Adrenal gland (tissue), 12 donors: Measurements from ENCODE around the gene FGGY. TPM values are rescaled to one million over a fixed set of nuclear protein-coding genes. Genes with fewer than 3 reads are reported as not detected.
A peak's percentile ranks its signal among the peaks of the same experiment; 100 is the strongest.
"Not testable (repeated sequence)": the region's sequence is repeated elsewhere in the genome, so short reads cannot be mapped to it uniquely, and the experiment has no call there.

Experiments
- DNase-seq, 7 donors: peaks; one replicate each; pipeline ENCODE4 v3.0.0-alpha.2; 2019 to 2020
- H3K27ac ChIP-seq, 5 donors: fragments of 200-600 bp; sonication (generic) in 4 of 5; 1 replicate in 3 of 5; 2 replicates in 2 of 5; pipeline versions ENCODE4 v1.5.1 to v1.8.0; 2016 to 2020; ENCODE audit warnings: mild to moderate bottlenecking in 1 of 5
- H3K27me3 ChIP-seq: fragments of 200-600 bp; 2 replicates; pipeline ENCODE4 v1.8.0; 2021
- H3K36me3 ChIP-seq, 2 donors: fragments of 200-600 bp; replicated peaks in 1 of 2; 1 replicate in 1 of 2; 2 replicates in 1 of 2; pipeline versions ENCODE4 v1.5.1 to v1.8.0; 2018 to 2022
- H3K4me1 ChIP-seq, 2 donors: fragments of 200-600 bp; replicated peaks in 1 of 2; 1 replicate in 1 of 2; 2 replicates in 1 of 2; pipeline versions ENCODE4 v1.5.1 to v1.8.0; 2018 to 2021
- H3K4me3 ChIP-seq, 4 donors: fragments of 200-600 bp; sonication (generic) in 3 of 4; one replicate each; pipeline ENCODE4 v1.5.1; 2016 to 2018
- H3K9me3 ChIP-seq, 3 donors: fragments of 200-600 bp; sonication (generic) in 1 of 3; replicated peaks in 1 of 3; 1 replicate in 2 of 3; 2 replicates in 1 of 3; pipeline versions ENCODE4 v1.5.1 to v1.8.0; 2016 to 2021
- POLR2A ChIP-seq, 2 donors: fragments of 450-650 bp; IDR thresholded peaks; one replicate each; pipeline ENCODE4 v1.6.1; 2017; ENCODE audit warnings: antibody characterized with exemption in 2 of 2, mild to moderate bottlenecking in 2 of 2, moderate library complexity in 1 of 2
- WGBS, 4 donors: extraction: QIAGEN DNeasy Blood & Tissue Kit in 2 of 4; methylation state at CpG; one replicate each; pipeline versions ENCODE4 v1.1.5 to v1.1.7; 2013 to 2017; 5-methylcytosine and 5-hydroxymethylcytosine counted together
- intact Hi-C, 2 donors: fragments of 100-400 bp; cut with DNase I; formaldehyde crosslinking; loops; one replicate each; pipeline versions ENCODE4 v1.14.1 to v1.15.0; 2022 to 2023
- polyA plus RNA-seq, 3 donors: library from polyadenylated mRNA; stranded (reverse); fragments of 200-250 nt in 2 of 3; fragments of 350-450 nt in 1 of 3; fragmentation: Illumina TruSeq in 1 of 3; extraction: RNeasy Lipid Tissue Mini Kit (QIAGEN cat#74804) in 1 of 3; gene quantifications; one replicate each; pipeline ENCODE4 v1.2.3, GENCODE V29; 2013 to 2014
- total RNA-seq, 9 donors: library from RNA; depleted of rRNA in 4 of 9; stranded (reverse); fragments of >200 nt in 4 of 9; fragments of 120-200 nt in 1 of 9; fragmentation: NEBNext Ultra II Directional in 1 of 9; extraction: Animal tissue kit (Norgen Biotek cat#: 25700) in 1 of 9; gene quantifications; one replicate each; pipeline versions ENCODE4 v1.1.0 to v1.2.4, GENCODE V29; 2013 to 2023
- TF ChIP-seq, protein P1 (sequence below), 6 experiments: fragments of 450-650 bp in 4 of 6; fragments of 200-600 bp in 2 of 6; sonication (generic) in 1 of 6; IDR thresholded peaks; 1 replicate in 5 of 6; 2 replicates in 1 of 6; pipeline versions ENCODE4 v1.5.1 to v1.8.0; 2016 to 2021; ENCODE audit warnings: antibody characterized with exemption in 6 of 6, mild to moderate bottlenecking in 2 of 6, moderate library complexity in 1 of 6
- donor health status: healthy with polysubstance abuse.
- donor health status: Bipolar disorder and iron deficiency.
- donor health status: DM: yes; HTN: yes; CAD: no.
- donor health status: DM: no; HTN: no; CAD: no.
- donor health status: DM: no; HTN: no; CAD: no.
- donor health status: DM: yes; HTN: yes; CAD: no.

FGGY gene
- total and polyA plus RNA-seq, 12 donors, result 7.4 to 75.5 (median 35.0) TPM

DNA sequence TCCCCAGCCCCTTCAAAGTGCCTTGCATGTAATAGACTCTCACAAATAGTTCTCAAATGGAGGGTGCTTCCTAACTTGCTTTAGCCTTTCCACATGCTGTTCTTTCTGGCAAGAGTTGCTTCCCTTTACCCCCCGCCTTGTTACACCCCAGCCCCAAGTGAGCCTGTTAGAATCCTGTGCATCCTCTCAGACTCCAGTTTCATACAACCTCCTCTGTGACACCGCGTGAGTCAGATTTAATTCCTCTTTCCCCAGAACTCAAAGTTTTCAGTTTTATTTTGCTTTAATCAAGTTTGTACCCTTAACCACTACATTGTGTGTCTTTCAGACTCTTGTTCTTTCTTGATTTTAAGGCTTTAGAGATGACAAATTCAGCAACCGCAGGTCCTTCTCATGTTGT lies 283.4 kb downstream of the FGGY start:
- 72 to 92% (median 80%) methylated on average over 4 of the region's 4 CpGs for WGBS, 4 donors
- H3K27me3 ChIP-seq, result no peaks in the 10 kb centered on the region
- H3K4me1 ChIP-seq, result no peaks in the 10 kb centered on the region
- peak in 1 of 7 donors; percentile 4 for DNase-seq
- intact Hi-C loops, result no loop called here
- H3K9me3 ChIP-seq, result no peaks in the 10 kb centered on the region
- no peaks in the 10 kb centered on the region for H3K36me3 ChIP-seq
- no peak overlapping the region for H3K4me3 ChIP-seq
- H3K27ac ChIP-seq, result no peak overlapping the region
- TF ChIP-seq POLR2A (IDR thresholded peaks at IDR 0.05), result no peak
- TF ChIP-seq, protein P1, sequence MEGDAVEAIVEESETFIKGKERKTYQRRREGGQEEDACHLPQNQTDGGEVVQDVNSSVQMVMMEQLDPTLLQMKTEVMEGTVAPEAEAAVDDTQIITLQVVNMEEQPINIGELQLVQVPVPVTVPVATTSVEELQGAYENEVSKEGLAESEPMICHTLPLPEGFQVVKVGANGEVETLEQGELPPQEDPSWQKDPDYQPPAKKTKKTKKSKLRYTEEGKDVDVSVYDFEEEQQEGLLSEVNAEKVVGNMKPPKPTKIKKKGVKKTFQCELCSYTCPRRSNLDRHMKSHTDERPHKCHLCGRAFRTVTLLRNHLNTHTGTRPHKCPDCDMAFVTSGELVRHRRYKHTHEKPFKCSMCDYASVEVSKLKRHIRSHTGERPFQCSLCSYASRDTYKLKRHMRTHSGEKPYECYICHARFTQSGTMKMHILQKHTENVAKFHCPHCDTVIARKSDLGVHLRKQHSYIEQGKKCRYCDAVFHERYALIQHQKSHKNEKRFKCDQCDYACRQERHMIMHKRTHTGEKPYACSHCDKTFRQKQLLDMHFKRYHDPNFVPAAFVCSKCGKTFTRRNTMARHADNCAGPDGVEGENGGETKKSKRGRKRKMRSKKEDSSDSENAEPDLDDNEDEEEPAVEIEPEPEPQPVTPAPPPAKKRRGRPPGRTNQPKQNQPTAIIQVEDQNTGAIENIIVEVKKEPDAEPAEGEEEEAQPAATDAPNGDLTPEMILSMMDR (IDR thresholded peaks at IDR 0.05), result no peak

DNA sequence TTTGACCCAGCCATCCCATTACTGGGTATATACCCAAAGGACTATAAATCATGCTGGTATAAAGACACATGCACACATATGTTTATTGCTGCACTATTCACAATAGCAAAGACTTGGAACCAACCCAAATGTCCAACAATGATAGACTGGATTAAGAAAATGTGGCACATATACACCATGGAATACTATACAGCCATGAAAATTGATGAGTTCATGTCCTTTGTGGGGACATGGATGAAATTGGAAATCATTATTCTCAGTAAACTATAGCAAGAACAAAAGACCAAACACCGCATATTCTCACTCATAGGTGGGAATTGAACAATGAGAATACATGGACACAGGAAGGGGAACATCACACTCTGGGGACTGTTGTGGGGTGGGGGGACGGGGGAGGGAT lies 295.5 kb downstream of the FGGY start:
- H3K9me3 ChIP-seq, H3K4me3 ChIP-seq, H3K27ac ChIP-seq, H3K27me3 ChIP-seq, H3K4me1 ChIP-seq, DNase-seq, intact Hi-C loops, H3K36me3 ChIP-seq: not testable (repeated sequence)
- 77 to 97% (median 95%) methylated on average over 2 of the region's 2 CpGs for WGBS, 4 donors

DNA sequence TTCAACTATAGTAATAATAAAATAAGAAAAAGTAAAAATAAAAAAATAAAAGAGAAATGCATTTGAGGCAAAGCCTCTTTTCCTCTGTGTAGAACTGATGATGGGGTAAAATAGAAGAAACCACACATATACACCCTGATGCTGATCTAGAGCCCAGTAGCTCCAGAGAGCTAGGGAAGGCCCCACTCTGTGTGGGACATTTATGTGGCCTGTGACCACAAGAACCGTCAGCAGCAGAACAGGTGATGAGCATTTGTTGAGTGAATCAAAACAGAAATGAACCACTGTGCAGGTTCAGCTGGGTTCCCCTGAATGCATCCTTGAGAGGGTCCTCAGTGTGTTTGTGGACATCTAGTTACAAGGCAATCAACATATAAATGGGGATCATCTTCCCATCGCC lies 296.0 kb downstream of the FGGY start:
- no peak overlapping the region for H3K4me3 ChIP-seq
- DNase-seq, result no peak
- H3K4me1 ChIP-seq, result peaks cover 0 to 9% of the 10 kb centered on the region in 2 donors
- no peak overlapping the region for H3K27ac ChIP-seq
- TF ChIP-seq, protein P1 (IDR thresholded peaks at IDR 0.05), result no peak
- no peak for TF ChIP-seq POLR2A (IDR thresholded peaks at IDR 0.05)
- intact Hi-C loops, result no loop called here
- no peaks in the 10 kb centered on the region for H3K36me3 ChIP-seq
- WGBS, 4 donors, result 86 to 97% (median 96%) methylated on average over 2 of the region's 2 CpGs
- H3K27me3 ChIP-seq, result no peaks in the 10 kb centered on the region
- H3K9me3 ChIP-seq, result no peaks in the 10 kb centered on the region

DNA sequence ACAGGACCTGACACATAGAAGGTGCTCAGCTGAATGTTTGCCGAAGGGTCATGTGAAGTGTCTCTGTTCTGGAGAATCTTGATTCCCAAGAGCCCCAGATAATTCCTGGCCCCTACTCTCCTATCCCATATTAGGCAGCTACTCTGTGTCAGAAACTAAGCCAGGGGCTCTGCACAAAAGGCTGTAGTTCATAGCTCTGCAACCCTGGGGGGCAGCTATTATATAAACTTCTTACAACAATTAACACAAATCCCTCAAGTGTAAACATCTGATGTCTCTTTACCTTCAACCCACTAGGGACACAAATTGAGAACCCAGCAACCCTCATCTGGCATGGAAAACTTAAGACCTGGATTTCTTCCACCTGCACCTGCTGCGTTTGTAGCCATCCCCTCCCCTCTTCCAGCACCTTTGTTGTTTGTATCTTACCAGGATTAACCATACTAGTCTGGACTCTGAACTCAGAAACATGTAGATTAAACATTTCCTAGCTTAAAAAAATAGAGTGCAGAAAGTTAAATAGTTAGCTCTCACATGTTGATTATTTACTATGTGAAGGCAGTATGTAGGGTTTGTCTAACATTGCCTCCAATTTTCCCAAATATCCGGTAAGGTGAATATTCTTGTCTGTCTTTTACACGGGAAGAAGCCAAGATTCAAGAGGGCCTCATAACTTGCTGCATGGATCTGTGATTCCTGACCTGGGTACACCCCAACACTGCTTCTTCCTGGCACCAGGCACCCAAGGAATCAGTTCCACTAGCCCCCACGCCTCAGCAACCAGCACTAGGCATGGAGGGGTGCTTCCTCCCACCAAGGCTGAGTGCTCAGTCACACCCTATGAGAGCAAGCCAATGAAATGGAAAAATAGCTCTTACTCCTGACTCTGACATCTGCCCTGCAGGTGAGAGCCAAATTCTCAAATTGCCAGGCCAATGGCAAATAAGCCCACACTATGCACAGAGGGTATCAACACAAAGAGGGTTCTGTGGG lies 297.2 kb downstream of the FGGY start:
- Histone ChIP-seq H3K9me3 (no peaks in the 10 kb centered on the region), H3K27me3 (no peaks in the 10 kb centered on the region), H3K36me3 (no peaks in the 10 kb centered on the region), H3K27ac (no peak overlapping the region), H3K4me1 (peaks cover 0 to 9% of the 10 kb centered on the region in 2 donors), H3K4me3 (no peak overlapping the region)
- intact Hi-C loops, result no loop called here
- no peak for TF ChIP-seq POLR2A (IDR thresholded peaks at IDR 0.05)
- TF ChIP-seq, protein P1 (IDR thresholded peaks at IDR 0.05), result no peak
- no peak for DNase-seq
- WGBS, 4 donors, result 93 to 99% (median 95%) methylated on average over 5 of the region's 5 CpGs
